ENCODE results near the gene LAD1.

LAD1 gene

GRCh38 chr1:201394591-201394990 is 4.5 kb downstream of the LAD1 start:
- no peak for DNase-seq (ENCODE audit: extremely low read depth in 1 of 2, low read depth in 1 of 2)

DNA sequence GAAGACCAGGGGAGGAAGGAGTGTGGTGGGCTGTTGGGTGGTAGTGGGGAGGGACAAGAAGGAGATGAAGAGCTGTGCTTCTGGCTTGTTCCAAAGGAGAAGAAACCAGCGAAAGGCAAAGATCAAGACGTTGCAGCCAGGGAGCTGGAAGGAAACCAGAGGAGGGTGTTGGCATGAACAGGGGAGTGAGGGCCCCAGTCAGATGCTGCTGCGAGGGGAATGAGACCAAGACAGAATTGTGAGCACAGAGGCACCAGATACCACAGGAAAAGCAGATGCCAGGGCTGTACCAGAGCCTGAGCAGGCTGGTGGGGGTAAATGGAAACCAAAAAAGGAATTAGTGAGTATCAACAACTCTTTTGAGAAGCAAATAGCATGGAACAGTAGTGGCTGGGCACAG is 6.0 kb downstream of the LAD1 start:
- DNase-seq (ENCODE audit: extremely low read depth in 1 of 2, low read depth in 1 of 2), result no peak

GRCh38 chr1:201391651-201392511 is 7.2 kb downstream of the LAD1 start:
- no peak for DNase-seq (ENCODE audit: extremely low read depth in 1 of 2, low read depth in 1 of 2)

DNA sequence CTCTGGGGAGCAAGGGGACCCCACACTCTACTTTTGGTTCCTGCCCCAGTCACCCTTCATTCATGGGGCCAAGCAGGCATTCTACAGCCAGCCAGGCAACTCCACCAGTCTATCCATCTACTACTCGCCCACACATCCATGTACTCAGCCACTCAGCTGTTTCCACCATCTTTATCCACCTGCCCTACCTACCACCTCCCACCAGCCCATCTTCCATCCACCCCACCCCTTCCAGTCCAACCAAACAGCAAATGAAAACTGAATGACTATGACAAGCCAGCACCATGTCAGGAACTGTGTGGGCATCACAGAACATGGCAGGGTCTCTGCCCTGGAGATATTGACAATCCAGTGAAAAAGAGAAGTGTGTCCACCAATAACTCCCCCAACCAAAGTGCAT is 7.9 kb downstream of the LAD1 start:
- DNase-seq (ENCODE audit: extremely low read depth in 1 of 2, low read depth in 1 of 2), result no peak

- no peak for DNase-seq (ENCODE audit: extremely low read depth in 1 of 2, low read depth in 1 of 2)
These were observed 10.1 kb downstream of the LAD1 start for GRCh38 chr1:201389051-201389450.

GRCh38 chr1:201386208-201386607 is 12.9 kb downstream of the LAD1 start:
- no peak for DNase-seq (ENCODE audit: extremely low read depth in 1 of 2, low read depth in 1 of 2)

DNA sequence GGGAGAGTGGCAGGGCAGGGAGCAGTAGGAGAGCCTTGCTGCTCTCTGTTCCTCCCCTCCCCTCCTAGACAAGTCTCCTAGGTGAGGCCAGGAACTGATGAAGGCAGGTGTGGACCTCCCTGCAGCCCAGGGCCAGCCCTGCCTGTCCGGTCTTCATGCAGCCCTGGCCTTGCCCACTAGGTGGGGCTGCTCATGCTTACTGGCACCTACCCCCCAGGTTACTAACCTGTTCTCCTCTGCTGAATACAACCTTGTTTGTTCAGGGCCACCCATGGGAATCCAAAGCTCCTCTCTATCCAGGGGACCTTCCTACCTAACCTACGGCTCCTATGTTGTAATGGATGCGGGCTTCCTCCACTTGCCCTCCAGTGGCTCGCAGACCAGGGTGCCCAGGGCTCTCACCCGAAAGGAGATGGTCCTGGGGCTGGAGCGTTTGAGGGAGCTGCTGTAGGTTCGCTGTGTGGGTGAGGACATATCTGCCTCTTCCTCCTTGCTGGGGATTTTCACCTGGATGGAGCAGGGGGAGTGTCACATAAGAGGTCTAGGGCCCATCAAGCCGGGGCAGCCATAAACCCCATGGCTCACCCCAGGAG is 13.7 kb downstream of the LAD1 start:
- DNase-seq (ENCODE audit: extremely low read depth in 1 of 2, low read depth in 1 of 2), result peak in 1 of 2 donors; percentile 23

GRCh38 chr1:201384406-201384782 is 14.7 kb downstream of the LAD1 start:
- DNase-seq (ENCODE audit: extremely low read depth in 1 of 2, low read depth in 1 of 2), result no peak

- DNase-seq (ENCODE audit: extremely low read depth in 1 of 2, low read depth in 1 of 2), result no peak
These were observed 15.3 kb downstream of the LAD1 start for GRCh38 chr1:201383647-201384405.

DNA sequence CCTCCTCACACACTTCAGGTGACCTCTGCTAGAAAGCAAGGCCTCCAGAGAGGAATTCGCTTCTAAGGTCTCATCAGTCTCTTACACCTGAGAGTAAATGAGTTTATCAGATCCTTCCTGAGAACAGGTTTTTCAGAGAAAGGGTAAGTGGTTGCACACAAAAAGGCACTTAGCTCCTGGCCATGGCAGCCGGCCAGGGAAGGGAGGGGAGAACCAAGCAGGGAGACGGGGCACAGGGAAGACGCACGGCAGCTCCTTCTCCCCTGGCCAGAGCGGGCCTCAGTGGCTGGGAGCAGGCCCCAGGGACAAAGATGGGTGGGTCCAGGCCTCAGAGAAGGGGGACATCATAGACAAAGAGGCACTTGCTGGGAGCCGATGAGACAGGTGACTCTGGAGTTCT is 18.0 kb downstream of the LAD1 start:
- no peak for DNase-seq (ENCODE audit: extremely low read depth in 1 of 2, low read depth in 1 of 2)

GRCh38 chr1:201379733-201380242 is 19.3 kb downstream of the LAD1 start:
- no peak for DNase-seq (ENCODE audit: extremely low read depth in 1 of 2, low read depth in 1 of 2)

GRCh38 chr1:201378804-201379203 is 20.3 kb downstream of the LAD1 start:
- no peak for DNase-seq (ENCODE audit: extremely low read depth in 1 of 2, low read depth in 1 of 2)

GRCh38 chr1:201377611-201378092 is 21.5 kb downstream of the LAD1 start, which contains the start of gene TNNT2:
Gene TNNT2 (minus strand): TSS chr1:201377680. CDS start chr1:201373254, 4,426 bp downstream.
- no peak for DNase-seq (ENCODE audit: extremely low read depth in 1 of 2, low read depth in 1 of 2)

DNA sequence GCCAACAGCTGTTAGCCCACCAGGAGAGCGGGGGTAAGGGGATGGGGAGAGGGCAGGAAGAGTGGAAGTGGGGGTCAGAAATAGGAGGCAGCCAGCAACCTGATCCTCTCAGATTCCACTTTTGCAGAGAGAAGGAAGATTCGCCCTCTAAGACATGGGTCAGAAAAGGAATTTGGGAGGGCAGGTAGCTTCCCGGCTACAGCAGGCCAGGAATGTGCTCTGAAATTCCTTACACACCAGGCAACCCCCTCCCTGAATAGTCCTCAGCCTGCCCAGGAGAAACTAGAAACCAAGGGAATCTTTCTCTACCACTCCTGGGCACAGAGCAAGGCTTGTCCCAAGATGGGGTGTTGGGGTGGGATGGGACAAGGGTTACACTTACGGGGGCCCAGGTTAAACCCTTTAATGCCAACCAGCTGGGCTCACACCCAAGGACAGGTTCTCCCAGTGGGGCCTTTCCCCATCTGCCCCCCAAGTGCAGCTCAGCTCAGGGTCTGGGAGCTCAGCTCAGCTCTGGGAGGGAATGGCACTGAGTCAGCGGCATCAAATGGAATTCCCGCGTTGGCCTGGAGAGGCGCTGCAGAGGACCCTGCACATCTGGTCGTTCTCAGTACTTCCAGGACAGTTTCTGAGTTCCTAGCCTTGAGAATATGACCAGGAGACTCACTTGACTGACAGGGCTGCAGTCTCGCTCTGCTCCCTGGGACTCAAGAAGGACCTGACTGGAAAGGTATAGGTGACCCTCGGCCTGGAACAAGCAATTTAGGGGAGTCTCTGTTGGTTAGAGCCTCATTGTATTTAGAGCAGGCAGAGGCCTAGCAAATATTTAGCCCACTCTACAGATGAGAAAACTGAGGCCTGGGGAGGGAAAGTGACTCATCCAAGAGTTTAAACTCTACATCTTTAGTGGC is 22.4 kb downstream of the LAD1 start:
- DNase-seq (ENCODE audit: extremely low read depth in 1 of 2, low read depth in 1 of 2), result no peak

- no peak for DNase-seq (ENCODE audit: extremely low read depth in 1 of 2, low read depth in 1 of 2)
These were observed 23.0 kb downstream of the LAD1 start for GRCh38 chr1:201376107-201376463.

DNA sequence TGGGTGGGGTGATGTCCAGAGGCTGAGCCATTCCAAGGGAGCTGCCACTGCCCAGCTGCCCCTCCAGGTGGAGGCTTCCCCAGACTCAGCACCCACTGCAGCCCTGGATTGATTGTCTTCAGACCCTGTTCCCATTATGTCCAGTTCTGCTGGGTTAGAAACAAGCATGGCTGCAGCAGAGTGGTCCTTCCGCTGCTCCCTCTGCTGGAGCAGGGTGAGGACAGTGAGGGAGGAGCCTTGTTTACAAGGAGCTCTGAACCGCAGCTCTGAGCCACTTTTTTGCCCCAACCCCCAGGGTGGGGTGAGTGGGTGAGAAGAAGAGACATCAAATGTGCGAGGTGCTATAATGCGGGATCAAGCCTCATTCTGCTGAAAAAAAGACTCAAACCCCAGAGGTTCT is 24.0 kb downstream of the LAD1 start:
- no peak for DNase-seq (ENCODE audit: extremely low read depth in 1 of 2, low read depth in 1 of 2)

GRCh38 chr1:201374364-201374763 is 24.8 kb downstream of the LAD1 start:
- no peak for DNase-seq (ENCODE audit: extremely low read depth in 1 of 2, low read depth in 1 of 2)

GRCh38 chr1:201371792-201372191 is 27.3 kb downstream of the LAD1 start:
- DNase-seq (ENCODE audit: extremely low read depth in 1 of 2, low read depth in 1 of 2), result no peak

DNA sequence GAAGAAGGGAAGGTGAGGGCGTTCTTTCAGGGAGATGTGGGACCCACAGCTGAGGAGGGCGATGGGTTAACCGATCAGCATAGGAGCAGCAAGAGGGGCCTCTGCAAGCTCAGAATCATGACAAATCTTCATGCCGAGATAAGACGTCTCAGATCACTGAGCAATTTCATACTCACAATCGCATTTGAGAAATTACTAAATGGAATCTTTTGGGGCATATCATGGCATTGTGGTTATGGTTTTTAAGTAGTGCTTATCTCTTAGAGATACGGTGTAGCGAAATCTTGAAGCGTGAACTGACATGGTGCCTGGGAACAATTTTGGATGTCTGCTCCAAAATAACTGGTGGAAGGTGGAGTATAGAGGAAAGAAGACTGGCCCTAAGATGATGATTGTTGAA is 27.8 kb downstream of the LAD1 start:
- no peak for DNase-seq (ENCODE audit: extremely low read depth in 1 of 2, low read depth in 1 of 2)

DNA sequence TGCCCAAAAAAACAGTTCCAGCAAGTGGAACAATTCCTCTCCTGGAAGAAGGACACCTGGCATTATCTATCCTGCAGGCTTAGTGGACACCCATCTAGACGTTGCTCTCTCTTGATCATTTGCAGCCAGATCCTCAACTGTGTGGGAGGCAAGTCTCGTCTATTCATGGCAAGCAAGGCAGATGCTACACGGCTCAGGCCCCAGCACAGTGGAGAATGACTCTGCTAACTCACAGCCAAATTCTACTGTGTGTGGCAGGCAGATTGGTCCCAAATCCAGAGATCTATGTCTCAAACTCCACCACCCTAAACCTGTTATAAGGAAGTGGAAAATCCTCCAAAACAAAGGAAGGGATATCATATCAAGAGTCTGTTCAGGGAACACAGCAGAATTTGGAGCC is 28.6 kb downstream of the LAD1 start:
- DNase-seq (ENCODE audit: extremely low read depth in 1 of 2, low read depth in 1 of 2), result no peak

Data from stimulated activated CD8-positive, alpha-beta memory T cell treated with anti-CD3 and anti-CD28 coated beads, Interleukin-7, amount 100 ng/mL, for 48 hours (primary cell).